K562 (cell line): Measurements from ENCODE around the gene DPH6. TPM values are rescaled to one million over a fixed set of nuclear protein-coding genes. Genes with fewer than 3 reads are reported as not detected.

ENCODE experiments used
- ATAC-seq: fragments of 200-7000 bp; cut with Tn5 transposase; 3 replicates; pipeline ENCODE4 v1.9.1; 2020; ENCODE audit warnings: moderate library complexity
- BruUV-seq: library from RNA; stranded (reverse); fragments of 400-500 nt; replicated peaks from 2 replicates; lab custom pipeline; 2021; lab: Mats Ljungman, UMichigan
- CTCF ChIA-PET: fragments of 300-600 bp; formaldehyde crosslinking; extraction: SDS; loops from one replicate; lab custom pipeline; 2021; ENCODE audit warnings: low intra/inter-chr PET ratio; lab: Yijun Ruan, JAX
- POLR2A ChIA-PET: fragments of 300-600, 350-650 bp; sonication (Branson Sonifier 250); formaldehyde crosslinking; extraction: SDS; loops from one replicate; lab custom pipeline; 2021; ENCODE audit warnings: antibody characterized with exemption, inconsistent platforms; lab: Yijun Ruan, JAX
- DNase-seq, 4 experiments: peaks; one replicate each; pipeline versions ENCODE4 v3.0.0 to v3.0.0-alpha.2; 2011 to 2018; ENCODE audit warnings: low spot score in 3 of 4, mixed read lengths in 3 of 4; ENCODE audit errors: extremely low read depth in 1 of 4
- FAIRE-seq: peaks from 2 replicates; lab custom pipeline; 2011; peaks lifted over from hg19 to GRCh38; lab: Jason Lieb, UNC
- H2AFZ ChIP-seq: 2 replicates; pipeline ENCODE4 v1.6.0; 2011; ENCODE audit warnings: low read depth, low read length, control low read depth, inconsistent platforms
- H3K27ac ChIP-seq: fragments of 200-600 bp; 3 replicates; pipeline ENCODE4 v1.8.0; 2011; ENCODE audit warnings: low read depth, mild to moderate bottlenecking, control low read depth, inconsistent platforms, low read length, moderate library complexity, mixed read lengths; ENCODE audit errors: extremely low read depth
- H3K27me3 ChIP-seq, 2 experiments: fragments of 300-600 bp in 1 of 2; 2 replicates in 1 of 2; 3 replicates in 1 of 2; pipeline versions ENCODE4 v1.6.0 to v1.8.0; 2011; ENCODE audit warnings: inconsistent platforms in 2 of 2, low read length in 2 of 2, mild to moderate bottlenecking in 1 of 2, mixed read lengths in 1 of 2, moderate library complexity in 1 of 2; ENCODE audit not compliant: control insufficient read depth in 2 of 2, insufficient read depth in 2 of 2
- H3K36me3 ChIP-seq: fragments of 300-600 bp; 3 replicates; pipeline ENCODE4 v1.8.0; 2011; ENCODE audit warnings: mild to moderate bottlenecking, low read length, inconsistent platforms; ENCODE audit not compliant: control insufficient read depth, insufficient read depth
- H3K4me1 ChIP-seq, 2 experiments: fragments of 200-600 bp in 1 of 2; replicated peaks in 1 of 2; 2 replicates in 1 of 2; 3 replicates in 1 of 2; pipeline versions ENCODE4 v1.5.1 to v1.8.0; 2011; ENCODE audit warnings: inconsistent platforms in 2 of 2, low read length in 2 of 2, mild to moderate bottlenecking in 1 of 2, mixed read lengths in 1 of 2, moderate library complexity in 1 of 2; ENCODE audit not compliant: control insufficient read depth in 2 of 2, insufficient read depth in 2 of 2
- H3K4me2 ChIP-seq: 2 replicates; pipeline ENCODE4 v1.6.1; 2011; ENCODE audit warnings: low read length, control low read depth, inconsistent platforms, mixed read lengths; ENCODE audit not compliant: insufficient read depth
- H3K4me3 ChIP-seq: fragments of 200-600 bp; sonication (generic), shearing (Covaris generic); 2 replicates; pipeline ENCODE4 v1.5.1; 2016; ENCODE audit warnings: control low read depth, inconsistent platforms
- H3K79me2 ChIP-seq: fragments of 200-600 bp; 3 replicates; pipeline ENCODE4 v1.8.0; 2011; ENCODE audit warnings: low read length, inconsistent platforms; ENCODE audit not compliant: control insufficient read depth, insufficient read depth
- H3K9ac ChIP-seq, 2 experiments: 2 replicates each; pipeline versions ENCODE4 v1.6.0 to v1.6.1; 2011; ENCODE audit warnings: low read depth in 2 of 2, low read length in 2 of 2, control low read depth in 1 of 2, inconsistent platforms in 1 of 2, mild to moderate bottlenecking in 1 of 2, mixed read lengths in 1 of 2; ENCODE audit not compliant: insufficient read depth in 1 of 2
- H3K9me1 ChIP-seq: one replicate; pipeline ENCODE4 v1.6.0; 2011; ENCODE audit warnings: inconsistent platforms, mild to moderate bottlenecking, low read length, moderate library complexity; ENCODE audit not compliant: control insufficient read depth, insufficient read depth
- H3K9me3 ChIP-seq: replicated peaks from 2 replicates; pipeline ENCODE4 v1.5.1; 2011; ENCODE audit warnings: low read depth, low read length, inconsistent platforms; ENCODE audit not compliant: control insufficient read depth, insufficient read depth
- H4K20me1 ChIP-seq: replicated peaks from 2 replicates; pipeline ENCODE4 v1.6.1; 2011; ENCODE audit warnings: low read length, inconsistent platforms, mixed read lengths; ENCODE audit not compliant: control insufficient read depth, insufficient read depth
- EHMT2 ChIP-seq: fragments of 450-650 bp; IDR thresholded peaks from 2 replicates; pipeline ENCODE4 v1.6.1; 2018; ENCODE audit warnings: antibody characterized with exemption
- FOXA1 ChIP-seq: fragments of 450-650 bp; IDR thresholded peaks from 2 replicates; pipeline ENCODE4 v1.6.1; 2016; ENCODE audit warnings: mild to moderate bottlenecking, borderline replicate concordance
- KLF16 ChIP-seq: IDR thresholded peaks from 2 replicates; pipeline ENCODE4 v1.6.1; 2016; ENCODE audit warnings: antibody characterized with exemption
- MEIS2 ChIP-seq: fragments of 450-650 bp; IDR thresholded peaks from 2 replicates; pipeline ENCODE4 v1.6.1; 2014; ENCODE audit warnings: mild to moderate bottlenecking; ENCODE audit not compliant: partially characterized antibody
- NEUROD1 ChIP-seq: fragments of 150-350 bp; IDR thresholded peaks from 2 replicates; pipeline ENCODE4 v1.6.1; 2014; ENCODE audit warnings: borderline replicate concordance, low read length, low read depth; ENCODE audit not compliant: partially characterized antibody
- WGBS: fragments of 100-300 bp; shearing (Covaris generic); methylation state at CpG from one replicate; pipeline ENCODE4 v1.1.6; 2016; ENCODE audit warnings: low coverage, mixed read lengths; ENCODE audit not compliant: insufficient coverage; ENCODE audit errors: missing lambda C conversion rate; 5-methylcytosine and 5-hydroxymethylcytosine counted together
- in situ Hi-C: fragments of 300-500 bp; cut with MboI; formaldehyde crosslinking; loops from 4 replicates; pipeline ENCODE4 v1.15.0; 2018; ENCODE audit warnings: inconsistent platforms, mixed read lengths
- intact Hi-C: fragments of 100-400 bp; cut with micrococcal nuclease; formaldehyde crosslinking; loops from 2 replicates; pipeline ENCODE4 v1.14.2; 2022
- polyA plus RNA-seq, 8 experiments: library from polyadenylated mRNA; depleted of rRNA in 4 of 8; stranded (reverse) in 5 of 8; unstranded in 3 of 8; fragments of >200 nt; fragmentation: Nextera tagmentation in 2 of 8; fragmentation: Illumina TruSeq in 1 of 8; extraction: Ambion mirVana in 2 of 8; extraction: Trizol in 1 of 8; gene quantifications; 2 replicates each; pipeline versions ENCODE4 v1.2.1 to v1.2.3, GENCODE V29; 2011 to 2014; ENCODE audit warnings: inconsistent platforms in 1 of 8, missing spikeins in 1 of 8
- total RNA-seq, 7 experiments: library from RNA; depleted of rRNA in 6 of 7; stranded (reverse); fragments of >200 nt in 6 of 7; fragmentation: Illumina TruSeq in 2 of 7; extraction: Trizol in 2 of 7; gene quantifications; 2 replicates each; pipeline versions ENCODE4 v1.2.1 to v1.2.3, GENCODE V29; 2011 to 2021; ENCODE audit warnings: low replicate concordance in 1 of 7
- TF ChIP-seq, protein P1 (sequence below), 2 experiments: fragments of 200-800 bp in 1 of 2; sonication (Bioruptor generic) in 1 of 2; sonication (generic) in 1 of 2; formaldehyde crosslinking in 1 of 2; IDR thresholded peaks in 1 of 2; conservative IDR thresholded peaks in 1 of 2; 2 replicates each; pipeline versions ENCODE4 v1.5.0 to v1.6.1; 2016 to 2020; ENCODE audit warnings: missing compliant biosample characterization in 1 of 2, missing genetic modification characterization in 1 of 2, missing genetic modification reagents in 1 of 2
- TF ChIP-seq, protein P2 (sequence below), 2 experiments: IDR thresholded peaks; 2 replicates each; pipeline ENCODE4 v1.6.1; 2012; ENCODE audit warnings: improper control_type of control experiment in 2 of 2, low read depth in 2 of 2, low read length in 2 of 2, borderline replicate concordance in 1 of 2

Gene DPH6
- total and polyA plus RNA-seq, 9 of the 15 experiments (the other 6 are each of a cell fraction or from before 2014, with no cell fraction given): 10.1 to 69.1 (median 18.8) TPM

DNA sequence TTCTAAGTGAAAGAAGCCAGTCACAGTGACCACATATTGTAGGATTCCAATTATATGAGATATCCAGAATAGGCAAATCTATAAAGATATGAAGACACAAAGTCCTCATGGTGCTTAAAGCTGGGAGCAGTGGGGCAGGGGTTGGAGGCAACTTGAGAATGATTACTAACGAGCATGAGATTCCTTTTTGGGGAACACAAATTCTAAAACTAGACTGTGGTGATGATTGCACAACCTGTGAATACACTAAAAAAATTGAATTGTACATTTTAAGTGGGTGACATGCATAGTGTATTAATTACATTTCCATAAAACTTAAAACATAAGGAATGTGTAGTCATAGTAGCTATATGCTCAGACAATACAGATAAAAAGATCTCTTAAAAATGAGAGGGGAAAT, 103.2 kb downstream of the DPH6 start:
- H3K9me3 ChIP-seq: no peaks in the 10 kb centered on the region
- DNase-seq (no peak), FAIRE-seq (no peak), ATAC-seq (no peak)
- no peak overlapping the region for H3K27ac ChIP-seq
- no peaks in the 10 kb centered on the region for H3K27me3 ChIP-seq
- no TSS peak for BruUV-seq
- H2AFZ ChIP-seq: no peak overlapping the region
- H4K20me1 ChIP-seq: no peaks in the 10 kb centered on the region
- no peak overlapping the region for H3K4me3 ChIP-seq
- 0% methylated on average over 1 of the region's 1 CpG for WGBS
- no peaks in the 10 kb centered on the region for H3K9me1 ChIP-seq
- no peak overlapping the region for H3K9ac ChIP-seq
- in situ Hi-C loops: loop anchor here (5.0 to 10.0 kb wide), 2 partner anchors 145 to 368 kb away; no protein-coding TSS in a partner anchor
- TF ChIP-seq FOXA1 (no peak), EHMT2 (no peak), KLF16 (no peak), MEIS2 (no peak), NEUROD1 (no peak)
- TF ChIP-seq, protein P1, sequence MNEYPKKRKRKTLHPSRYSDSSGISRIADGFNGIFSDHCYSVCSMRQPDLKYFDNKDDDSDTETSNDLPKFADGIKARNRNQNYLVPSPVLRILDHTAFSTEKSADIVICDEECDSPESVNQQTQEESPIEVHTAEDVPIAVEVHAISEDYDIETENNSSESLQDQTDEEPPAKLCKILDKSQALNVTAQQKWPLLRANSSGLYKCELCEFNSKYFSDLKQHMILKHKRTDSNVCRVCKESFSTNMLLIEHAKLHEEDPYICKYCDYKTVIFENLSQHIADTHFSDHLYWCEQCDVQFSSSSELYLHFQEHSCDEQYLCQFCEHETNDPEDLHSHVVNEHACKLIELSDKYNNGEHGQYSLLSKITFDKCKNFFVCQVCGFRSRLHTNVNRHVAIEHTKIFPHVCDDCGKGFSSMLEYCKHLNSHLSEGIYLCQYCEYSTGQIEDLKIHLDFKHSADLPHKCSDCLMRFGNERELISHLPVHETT (CRISPR knock-in tag; conservative IDR thresholded peaks at IDR 0.05 in 1 of 2, IDR thresholded peaks at IDR 0.05 in 1 of 2): no peak
- TF ChIP-seq, protein P2, sequence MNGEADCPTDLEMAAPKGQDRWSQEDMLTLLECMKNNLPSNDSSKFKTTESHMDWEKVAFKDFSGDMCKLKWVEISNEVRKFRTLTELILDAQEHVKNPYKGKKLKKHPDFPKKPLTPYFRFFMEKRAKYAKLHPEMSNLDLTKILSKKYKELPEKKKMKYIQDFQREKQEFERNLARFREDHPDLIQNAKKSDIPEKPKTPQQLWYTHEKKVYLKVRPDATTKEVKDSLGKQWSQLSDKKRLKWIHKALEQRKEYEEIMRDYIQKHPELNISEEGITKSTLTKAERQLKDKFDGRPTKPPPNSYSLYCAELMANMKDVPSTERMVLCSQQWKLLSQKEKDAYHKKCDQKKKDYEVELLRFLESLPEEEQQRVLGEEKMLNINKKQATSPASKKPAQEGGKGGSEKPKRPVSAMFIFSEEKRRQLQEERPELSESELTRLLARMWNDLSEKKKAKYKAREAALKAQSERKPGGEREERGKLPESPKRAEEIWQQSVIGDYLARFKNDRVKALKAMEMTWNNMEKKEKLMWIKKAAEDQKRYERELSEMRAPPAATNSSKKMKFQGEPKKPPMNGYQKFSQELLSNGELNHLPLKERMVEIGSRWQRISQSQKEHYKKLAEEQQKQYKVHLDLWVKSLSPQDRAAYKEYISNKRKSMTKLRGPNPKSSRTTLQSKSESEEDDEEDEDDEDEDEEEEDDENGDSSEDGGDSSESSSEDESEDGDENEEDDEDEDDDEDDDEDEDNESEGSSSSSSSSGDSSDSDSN (IDR thresholded peaks at IDR 0.05; ENCODE audit: borderline replicate concordance in 1 of 2, low read depth in 2 of 2, low read length in 2 of 2): no peak
- intact Hi-C loops: loop anchor here (5.0 kb wide), 1 partner anchor 820 kb away; no protein-coding TSS in a partner anchor
- ChIA-PET POLR2A (no interaction called here), CTCF (interaction anchor here (2.4 to 3.5 kb wide), 2 partner anchors 154 to 364 kb away, joined by 19 to 31 read pairs; no protein-coding TSS in a partner anchor)
- no peak overlapping the region for H3K4me2 ChIP-seq
- no peaks in the 10 kb centered on the region for H3K36me3 ChIP-seq
- no peaks in the 10 kb centered on the region for H3K79me2 ChIP-seq
- no peaks in the 10 kb centered on the region for H3K4me1 ChIP-seq
